Transverse colon (tissue), 4 donors: ENCODE data around the gene DAPP1.

Source experiments
- CTCF ChIP-seq, 5 experiments: fragments of 200-600 bp in 3 of 5; fragments of 450-650 bp in 2 of 5; sonication (generic) in 3 of 5; IDR thresholded peaks; 1 replicate in 2 of 5; 2 replicates in 3 of 5; pipeline ENCODE4 v1.5.1; 2016 to 2017; ENCODE audit warnings: antibody characterized with exemption in 5 of 5, inconsistent platforms in 3 of 5, mild to moderate bottlenecking in 2 of 5, moderate library complexity in 1 of 5
- EP300 ChIP-seq: sonication (generic); formaldehyde crosslinking; IDR thresholded peaks from one replicate; pipeline ENCODE4 v1.6.1; 2017; ENCODE audit warnings: antibody characterized with exemption, low read depth
- POLR2A ChIP-seq: fragments of 450-650 bp; IDR thresholded peaks from one replicate; pipeline ENCODE4 v1.6.1; 2016; ENCODE audit warnings: antibody characterized with exemption, mild to moderate bottlenecking, moderate library complexity
- POLR2AphosphoS5 ChIP-seq, 3 donors: sonication (generic); formaldehyde crosslinking; IDR thresholded peaks; one replicate each; pipeline ENCODE4 v1.6.1; 2016; ENCODE audit warnings: antibody characterized with exemption in 3 of 3

- TF ChIP-seq POLR2A (no peak), CTCF (IDR thresholded peaks at IDR 0.05) (no peak), EP300 (no peak), POLR2AphosphoS5 (IDR thresholded peaks at IDR 0.05) (no peak)
Measured at GRCh38 chr4:99859618-99860017, 43.0 kb downstream of the DAPP1 start.
